GM12878 (cell line): ENCODE results near the gene GCNT2.

Source experiments
- CBX3 ChIP-seq: fragments of 200-600 bp; sonication (generic); IDR thresholded peaks from 2 replicates; pipeline ENCODE4 v1.6.1; 2016; ENCODE audit warnings: low read depth, borderline replicate concordance
- CREB1 ChIP-seq: IDR thresholded peaks from 2 replicates; pipeline ENCODE4 v1.6.1; 2012; ENCODE audit warnings: low read depth, mild to moderate bottlenecking, inconsistent platforms
- EED ChIP-seq: sonication (generic); IDR thresholded peaks from 2 replicates; pipeline ENCODE4 v1.6.1; 2016; ENCODE audit warnings: antibody characterized with exemption, low read depth
- EGR1 ChIP-seq, 2 experiments: IDR thresholded peaks; 1 replicate in 1 of 2; 2 replicates in 1 of 2; pipeline ENCODE4 v1.6.1; 2011 to 2012; ENCODE audit warnings: low read depth in 2 of 2, low read length in 2 of 2, borderline replicate concordance in 1 of 2, mild to moderate bottlenecking in 1 of 2, moderate library complexity in 1 of 2
- EP300 ChIP-seq, 2 experiments: fragments of 150-350 bp in 1 of 2; IDR thresholded peaks; 2 replicates each; pipeline ENCODE4 v1.6.1; 2011 to 2012; ENCODE audit warnings: low read depth in 2 of 2, low read length in 2 of 2, borderline replicate concordance in 1 of 2, improper control_type of control experiment in 1 of 2, inconsistent platforms in 1 of 2; ENCODE audit not compliant: control insufficient read depth in 1 of 2
- HCFC1 ChIP-seq: fragments of 150-350 bp; IDR thresholded peaks from 2 replicates; pipeline ENCODE4 v1.6.1; 2014; ENCODE audit warnings: low read length
- POLR2A ChIP-seq: IDR thresholded peaks from 2 replicates; pipeline ENCODE4 v1.6.1; 2011; ENCODE audit warnings: low read depth, mild to moderate bottlenecking, low read length
- POLR2AphosphoS5 ChIP-seq: IDR thresholded peaks from 2 replicates; pipeline ENCODE4 v1.6.1; 2011; ENCODE audit warnings: mild to moderate bottlenecking, low read length, inconsistent platforms
- RCOR1 ChIP-seq: conservative IDR thresholded peaks from 2 replicates; pipeline ENCODE4 v1.6.1; 2012; ENCODE audit warnings: low read depth, low read length, improper control_type of control experiment
- REST ChIP-seq: IDR thresholded peaks from 2 replicates; pipeline ENCODE4 v1.6.1; 2012; ENCODE audit warnings: mild to moderate bottlenecking, low read depth, low read length
- RFX5 ChIP-seq: IDR thresholded peaks from 2 replicates; pipeline ENCODE4 v1.6.1; 2011; ENCODE audit warnings: low read depth, low read length, improper control_type of control experiment
- TCF7 ChIP-seq: IDR thresholded peaks from 2 replicates; pipeline ENCODE4 v1.6.1; 2014; ENCODE audit warnings: antibody characterized with exemption, borderline replicate concordance
- TF ChIP-seq, protein P1 (sequence below), 3 experiments: IDR thresholded peaks in 2 of 3; conservative IDR thresholded peaks in 1 of 3; 2 replicates each; pipeline ENCODE4 v1.5.1; 2011; ENCODE audit warnings: low read depth in 3 of 3, low read length in 3 of 3, mild to moderate bottlenecking in 3 of 3, control low read depth in 2 of 3, moderate library complexity in 2 of 3, inconsistent platforms in 1 of 3, mixed read lengths in 1 of 3; ENCODE audit not compliant: control insufficient read depth in 2 of 3, insufficient read depth in 1 of 3; ENCODE audit errors: extremely low read depth in 1 of 3

DNA sequence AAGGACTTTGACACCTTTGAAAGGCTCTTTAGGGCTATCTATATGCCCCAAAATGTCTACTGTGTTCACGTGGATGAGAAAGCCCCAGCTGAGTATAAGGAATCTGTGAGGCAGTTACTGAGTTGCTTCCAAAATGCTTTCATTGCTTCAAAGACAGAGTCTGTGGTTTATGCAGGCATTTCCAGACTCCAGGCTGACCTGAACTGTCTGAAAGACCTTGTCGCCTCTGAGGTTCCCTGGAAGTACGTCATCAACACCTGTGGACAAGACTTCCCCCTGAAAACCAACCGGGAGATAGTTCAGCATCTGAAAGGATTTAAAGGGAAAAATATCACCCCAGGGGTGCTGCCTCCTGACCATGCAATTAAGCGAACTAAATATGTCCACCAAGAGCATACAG, 65.2 kb downstream of the GCNT2 start:
- TF ChIP-seq, protein P1, sequence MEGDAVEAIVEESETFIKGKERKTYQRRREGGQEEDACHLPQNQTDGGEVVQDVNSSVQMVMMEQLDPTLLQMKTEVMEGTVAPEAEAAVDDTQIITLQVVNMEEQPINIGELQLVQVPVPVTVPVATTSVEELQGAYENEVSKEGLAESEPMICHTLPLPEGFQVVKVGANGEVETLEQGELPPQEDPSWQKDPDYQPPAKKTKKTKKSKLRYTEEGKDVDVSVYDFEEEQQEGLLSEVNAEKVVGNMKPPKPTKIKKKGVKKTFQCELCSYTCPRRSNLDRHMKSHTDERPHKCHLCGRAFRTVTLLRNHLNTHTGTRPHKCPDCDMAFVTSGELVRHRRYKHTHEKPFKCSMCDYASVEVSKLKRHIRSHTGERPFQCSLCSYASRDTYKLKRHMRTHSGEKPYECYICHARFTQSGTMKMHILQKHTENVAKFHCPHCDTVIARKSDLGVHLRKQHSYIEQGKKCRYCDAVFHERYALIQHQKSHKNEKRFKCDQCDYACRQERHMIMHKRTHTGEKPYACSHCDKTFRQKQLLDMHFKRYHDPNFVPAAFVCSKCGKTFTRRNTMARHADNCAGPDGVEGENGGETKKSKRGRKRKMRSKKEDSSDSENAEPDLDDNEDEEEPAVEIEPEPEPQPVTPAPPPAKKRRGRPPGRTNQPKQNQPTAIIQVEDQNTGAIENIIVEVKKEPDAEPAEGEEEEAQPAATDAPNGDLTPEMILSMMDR (IDR thresholded peaks at IDR 0.05 in 2 of 3, conservative IDR thresholded peaks at IDR 0.05 in 1 of 3; ENCODE audit: control insufficient read depth in 2 of 3, extremely low read depth in 1 of 3, insufficient read depth in 1 of 3, low read depth in 3 of 3, low read length in 3 of 3) = no peak
- TF ChIP-seq POLR2AphosphoS5 (no peak), EED (no peak), EGR1 (IDR thresholded peaks at IDR 0.05; ENCODE audit: borderline replicate concordance in 1 of 2, low read depth in 2 of 2, low read length in 2 of 2) (no peak), CBX3 (no peak), CREB1 (no peak), RFX5 (no peak), REST (no peak), EP300 (IDR thresholded peaks at IDR 0.05; ENCODE audit: borderline replicate concordance in 1 of 2, control insufficient read depth in 1 of 2, low read depth in 2 of 2, low read length in 2 of 2) (no peak), POLR2A (no peak), HCFC1 (no peak), TCF7 (no peak), RCOR1 (no peak)
